GM23338 (cell line): Measurements from ENCODE around the gene DCLK2.

Experiments
- CREB1 ChIP-seq: fragments of 250-450 bp; sonication (Bioruptor Pico); IDR thresholded peaks from 2 replicates; pipeline ENCODE4 v1.5.0; 2020; ENCODE audit warnings: low read depth, mild to moderate bottlenecking, moderate library complexity
- EZH2 ChIP-seq: fragments of 200-600 bp; sonication (generic); IDR thresholded peaks from one replicate; pipeline ENCODE4 v1.8.0; 2017; ENCODE audit warnings: antibody characterized with exemption, mild to moderate bottlenecking, low read depth; ENCODE audit not compliant: unreplicated experiment
- EZH2phosphoT487 ChIP-seq: fragments of 200-600 bp; sonication (generic); IDR thresholded peaks from one replicate; pipeline ENCODE4 v1.8.1; 2018; ENCODE audit warnings: antibody characterized with exemption; ENCODE audit not compliant: unreplicated experiment
- NANOG ChIP-seq: IDR thresholded peaks from 2 replicates; pipeline ENCODE4 v1.6.1; 2016; ENCODE audit warnings: antibody characterized with exemption, borderline replicate concordance
- POLR2AphosphoS5 ChIP-seq: IDR thresholded peaks from 2 replicates; pipeline ENCODE4 v1.6.1; 2016; ENCODE audit warnings: antibody characterized with exemption, low read depth
- REST ChIP-seq: IDR thresholded peaks from one replicate; pipeline ENCODE4 v1.6.1; 2018; ENCODE audit warnings: antibody characterized with exemption; ENCODE audit not compliant: unreplicated experiment
- STAT1 ChIP-seq: IDR thresholded peaks from one replicate; pipeline ENCODE4 v1.6.1; 2016; ENCODE audit warnings: antibody characterized with exemption; ENCODE audit not compliant: unreplicated experiment
- ZNF114 ChIP-seq: fragments of 250-450 bp; sonication (Bioruptor Pico); IDR thresholded peaks from 2 replicates; pipeline ENCODE4 v1.5.0; 2020; ENCODE audit warnings: mild to moderate bottlenecking, moderate library complexity
- ZNF331 ChIP-seq: fragments of 250-450 bp; sonication (Bioruptor Pico); IDR thresholded peaks from 2 replicates; pipeline ENCODE4 v1.5.0; 2020; ENCODE audit warnings: low read depth, mild to moderate bottlenecking, moderate library complexity
- TF ChIP-seq, protein P1 (sequence below), 2 experiments: fragments of 200-600 bp in 1 of 2; sonication (generic) in 1 of 2; conservative IDR thresholded peaks; 2 replicates each; pipeline versions ENCODE4 v1.5.1 to v1.6.1; 2016 to 2017; ENCODE audit warnings: antibody characterized with exemption in 2 of 2, low read depth in 2 of 2, mild to moderate bottlenecking in 2 of 2, moderate library complexity in 1 of 2
- TF ChIP-seq, protein P2 (sequence below): IDR thresholded peaks from 2 replicates; pipeline ENCODE4 v1.6.1; 2016; ENCODE audit warnings: antibody characterized with exemption

GRCh38 chr4:150237110-150237872 lies 159.0 kb downstream of the DCLK2 start:
- TF ChIP-seq, protein P1, sequence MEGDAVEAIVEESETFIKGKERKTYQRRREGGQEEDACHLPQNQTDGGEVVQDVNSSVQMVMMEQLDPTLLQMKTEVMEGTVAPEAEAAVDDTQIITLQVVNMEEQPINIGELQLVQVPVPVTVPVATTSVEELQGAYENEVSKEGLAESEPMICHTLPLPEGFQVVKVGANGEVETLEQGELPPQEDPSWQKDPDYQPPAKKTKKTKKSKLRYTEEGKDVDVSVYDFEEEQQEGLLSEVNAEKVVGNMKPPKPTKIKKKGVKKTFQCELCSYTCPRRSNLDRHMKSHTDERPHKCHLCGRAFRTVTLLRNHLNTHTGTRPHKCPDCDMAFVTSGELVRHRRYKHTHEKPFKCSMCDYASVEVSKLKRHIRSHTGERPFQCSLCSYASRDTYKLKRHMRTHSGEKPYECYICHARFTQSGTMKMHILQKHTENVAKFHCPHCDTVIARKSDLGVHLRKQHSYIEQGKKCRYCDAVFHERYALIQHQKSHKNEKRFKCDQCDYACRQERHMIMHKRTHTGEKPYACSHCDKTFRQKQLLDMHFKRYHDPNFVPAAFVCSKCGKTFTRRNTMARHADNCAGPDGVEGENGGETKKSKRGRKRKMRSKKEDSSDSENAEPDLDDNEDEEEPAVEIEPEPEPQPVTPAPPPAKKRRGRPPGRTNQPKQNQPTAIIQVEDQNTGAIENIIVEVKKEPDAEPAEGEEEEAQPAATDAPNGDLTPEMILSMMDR (conservative IDR thresholded peaks at IDR 0.05; ENCODE audit: low read depth in 2 of 2): no peak
- TF ChIP-seq POLR2AphosphoS5: no peak
- no peak for TF ChIP-seq EZH2
- no peak for TF ChIP-seq EZH2phosphoT487
- no peak for TF ChIP-seq REST
- TF ChIP-seq NANOG: no peak
- TF ChIP-seq ZNF331 (CRISPR knock-in tag): no peak
- no peak for TF ChIP-seq CREB1 (CRISPR knock-in tag)
- TF ChIP-seq ZNF114 (CRISPR knock-in tag): no peak
- TF ChIP-seq, protein P2, sequence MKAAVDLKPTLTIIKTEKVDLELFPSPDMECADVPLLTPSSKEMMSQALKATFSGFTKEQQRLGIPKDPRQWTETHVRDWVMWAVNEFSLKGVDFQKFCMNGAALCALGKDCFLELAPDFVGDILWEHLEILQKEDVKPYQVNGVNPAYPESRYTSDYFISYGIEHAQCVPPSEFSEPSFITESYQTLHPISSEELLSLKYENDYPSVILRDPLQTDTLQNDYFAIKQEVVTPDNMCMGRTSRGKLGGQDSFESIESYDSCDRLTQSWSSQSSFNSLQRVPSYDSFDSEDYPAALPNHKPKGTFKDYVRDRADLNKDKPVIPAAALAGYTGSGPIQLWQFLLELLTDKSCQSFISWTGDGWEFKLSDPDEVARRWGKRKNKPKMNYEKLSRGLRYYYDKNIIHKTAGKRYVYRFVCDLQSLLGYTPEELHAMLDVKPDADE: no peak
- TF ChIP-seq STAT1: no peak
